OCI-LY7 (cell line): ENCODE data around the gene SAPCD1.

Experiments used
- CTCF ChIP-seq: fragments of 200-600 bp; sonication (generic); conservative IDR thresholded peaks from 2 replicates; pipeline ENCODE4 v1.5.1; 2014; ENCODE audit warnings: mild to moderate bottlenecking, antibody characterized with exemption, low read length, moderate library complexity, mixed read lengths
- EZH2phosphoT487 ChIP-seq: fragments of 200-600 bp; sonication (generic); IDR thresholded peaks from 2 replicates; pipeline ENCODE4 v1.6.1; 2018; ENCODE audit warnings: low read depth, borderline replicate concordance, mild to moderate bottlenecking, mixed run types, antibody characterized with exemption, low read length, moderate library complexity, mixed read lengths

DNA sequence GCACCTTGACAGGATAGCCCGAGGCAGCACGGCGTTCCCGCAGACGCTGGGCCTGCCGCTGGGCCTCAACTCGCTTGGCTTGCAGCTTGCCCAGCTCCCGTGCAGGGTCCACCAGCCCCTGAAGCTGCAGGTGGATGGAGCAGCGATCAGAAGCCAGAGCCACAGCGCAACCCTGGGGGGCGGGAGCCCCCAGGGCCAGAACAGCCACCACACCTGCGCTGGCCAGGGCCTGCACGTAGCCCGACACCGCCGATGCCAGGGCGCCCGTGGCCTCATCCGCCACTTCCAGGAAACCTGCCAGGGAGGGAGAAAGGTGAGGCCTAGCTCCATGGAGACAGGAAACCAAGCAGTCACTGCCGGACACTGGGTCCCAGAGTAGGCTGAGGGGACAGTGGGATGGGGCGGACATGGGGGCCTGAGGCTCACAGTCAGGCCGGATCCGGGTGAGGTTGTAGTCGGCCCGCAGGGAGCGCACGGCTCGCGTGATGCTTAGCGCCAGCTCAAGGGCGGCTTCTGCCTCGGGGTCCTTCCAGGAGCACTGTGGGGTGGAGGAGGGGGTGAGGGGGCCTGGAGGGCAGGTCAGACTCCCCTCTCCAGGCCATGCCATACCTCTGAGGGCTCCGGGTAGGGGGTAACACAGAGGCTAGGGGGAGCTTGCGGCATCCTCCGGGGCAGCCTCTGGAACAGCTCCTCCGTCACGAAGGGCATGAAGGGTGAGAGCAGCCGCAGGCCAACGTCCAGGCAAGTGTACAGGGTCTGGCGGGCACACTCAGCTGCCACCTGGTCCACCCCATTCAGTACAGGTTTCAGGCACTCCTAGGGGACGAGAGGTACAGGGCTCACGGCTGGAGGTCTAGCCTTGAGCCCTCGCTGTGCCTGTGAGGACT is 16.8 kb downstream of the SAPCD1 start:
- TF ChIP-seq CTCF (no peak), EZH2phosphoT487 (no peak)
